Endodermal cell (in vitro differentiated cells): ENCODE results near the gene PER2. TPM values are rescaled to one million over a fixed set of nuclear protein-coding genes. Genes with fewer than 3 reads are reported as not detected.

Source experiments
- DNase-seq: peaks from one replicate; pipeline ENCODE4 v3.0.0-alpha.2; 2017
- H3K27ac ChIP-seq: 2 replicates; pipeline ENCODE4 v1.5.1; 2013; ENCODE audit warnings: mild to moderate bottlenecking, low read depth, low read length, moderate library complexity
- H3K27me3 ChIP-seq: 2 replicates; pipeline ENCODE4 v1.6.1; 2013; ENCODE audit warnings: mild to moderate bottlenecking, low read length, moderate library complexity; ENCODE audit not compliant: insufficient read depth, control insufficient read depth, poor library complexity, severe bottlenecking
- H3K36me3 ChIP-seq: 2 replicates; pipeline ENCODE4 v1.7.0; 2013; ENCODE audit warnings: mild to moderate bottlenecking, low read length, moderate library complexity; ENCODE audit not compliant: control insufficient read depth, insufficient read depth
- H3K4me1 ChIP-seq: one replicate; pipeline ENCODE4 v1.7.0; 2013; ENCODE audit warnings: low read length; ENCODE audit not compliant: control insufficient read depth, insufficient read depth
- H3K4me3 ChIP-seq: 2 replicates; pipeline ENCODE4 v1.5.1; 2013; ENCODE audit warnings: mild to moderate bottlenecking, low read length, moderate library complexity
- H3K9ac ChIP-seq: 2 replicates; pipeline ENCODE4 v1.6.1; 2013; ENCODE audit warnings: mild to moderate bottlenecking, low read length, moderate library complexity; ENCODE audit not compliant: poor library complexity, severe bottlenecking; ENCODE audit errors: extremely low read depth
- H3K9me3 ChIP-seq: 2 replicates; pipeline ENCODE4 v1.6.1; 2013; ENCODE audit warnings: mild to moderate bottlenecking, low read length, moderate library complexity; ENCODE audit not compliant: control insufficient read depth
- H3K27ac Mint-ChIP-seq: 2 replicates; pipeline ENCODE4 v1.8.0; 2020; ENCODE audit warnings: mixed read lengths
- H3K27me3 Mint-ChIP-seq: 2 replicates; pipeline ENCODE4 v1.8.0; 2021; ENCODE audit warnings: mild to moderate bottlenecking, mixed read lengths; ENCODE audit not compliant: insufficient read depth
- H3K36me3 Mint-ChIP-seq: 2 replicates; pipeline ENCODE4 v1.8.0; 2020; ENCODE audit warnings: low read depth, mixed read lengths
- H3K4me1 Mint-ChIP-seq: 2 replicates; pipeline ENCODE4 v1.8.0; 2020; ENCODE audit warnings: mixed read lengths
- H3K4me3 Mint-ChIP-seq: 2 replicates; pipeline ENCODE4 v1.8.0; 2020; ENCODE audit warnings: mild to moderate bottlenecking, moderate library complexity, mixed read lengths
- H3K9me3 Mint-ChIP-seq: 2 replicates; pipeline ENCODE4 v1.8.0; 2020; ENCODE audit warnings: mild to moderate bottlenecking, mixed read lengths
- WGBS, 2 experiments: methylation state at CpG; one replicate each; pipeline versions ENCODE4 v1.1.5 to v1.1.7; 2013; ENCODE audit warnings: missing lambda C conversion rate in 2 of 2, mixed read lengths in 1 of 2; ENCODE audit not compliant: insufficient coverage in 1 of 2, insufficient read length in 1 of 2; 5-methylcytosine and 5-hydroxymethylcytosine counted together
- total RNA-seq, 2 donors: library from RNA; stranded (reverse); fragmentation: NEBNext Ultra II Directional in 1 of 2; extraction: Animal tissue kit (Norgen Biotek cat#: 25700) in 1 of 2; gene quantifications; 2 replicates in 1 of 2; 3 replicates in 1 of 2; pipeline ENCODE4 v1.2.1, GENCODE V29; 2021
- TF ChIP-seq, protein P1 (sequence below): fragments of 200-600 bp; sonication (generic); conservative IDR thresholded peaks from 2 replicates; pipeline ENCODE4 v1.5.0; 2021; ENCODE audit warnings: antibody characterized with exemption, mild to moderate bottlenecking

The PER2 gene
- total RNA-seq, 2 donors from 2014 or later = 9.7 to 13.5 TPM

DNA sequence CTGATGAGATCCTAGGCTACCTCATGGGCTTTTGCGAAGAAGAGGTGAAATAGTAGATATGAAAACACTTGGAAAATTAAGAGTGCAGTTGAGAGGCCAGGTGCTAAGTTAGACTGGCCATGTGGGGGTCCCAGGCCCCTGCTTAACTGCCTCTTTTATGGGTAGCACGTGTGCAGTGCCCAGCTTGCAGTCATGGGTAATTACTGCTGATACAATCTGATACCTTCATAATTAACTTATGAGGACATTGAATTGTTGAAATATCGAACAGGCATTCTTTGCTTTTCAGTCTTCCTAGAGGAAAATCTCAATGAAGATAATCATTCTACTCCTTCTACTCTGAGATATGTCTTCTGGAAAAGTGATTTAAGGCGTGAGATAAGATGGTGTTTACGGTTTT is 43.5 kb upstream of the PER2 start:
- Histone ChIP-seq H3K4me3 (no peak overlapping the region), H3K36me3 (peaks cover 55% of the 10 kb centered on the region)
- H3K36me3 Mint-ChIP-seq = peaks cover 45% of the 10 kb centered on the region

DNA sequence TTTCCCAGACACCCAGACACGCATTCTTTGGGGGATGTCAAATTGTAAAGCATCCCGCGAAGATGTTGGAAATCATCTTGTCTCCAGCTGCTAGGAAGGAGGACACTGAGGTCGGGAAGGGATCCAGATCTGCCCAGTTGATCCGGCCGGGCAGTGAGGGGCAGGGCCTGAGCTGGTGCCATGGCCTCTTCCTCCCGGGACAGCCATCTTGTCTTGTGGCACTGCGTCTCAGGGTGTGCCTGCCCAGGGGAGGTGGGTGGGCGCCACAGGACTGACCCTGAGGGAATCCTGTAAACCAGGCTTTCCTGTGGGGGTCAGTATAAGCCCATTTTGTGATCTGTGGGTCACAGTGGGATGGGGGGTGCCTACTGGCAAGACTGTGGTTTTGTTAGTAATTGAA is 42.0 kb upstream of the PER2 start:
- Histone ChIP-seq H3K27me3 (no peaks in the 10 kb centered on the region), H3K9ac (no peak overlapping the region), H3K36me3 (peaks cover 57% of the 10 kb centered on the region), H3K4me3 (no peak overlapping the region), H3K9me3 (peaks cover 7% of the 10 kb centered on the region), H3K4me1 (no peaks in the 10 kb centered on the region), H3K27ac (no peak overlapping the region)
- H3K4me3 Mint-ChIP-seq = no peak overlapping the region
- peaks cover 5% of the 10 kb centered on the region for H3K9me3 Mint-ChIP-seq
- H3K27ac Mint-ChIP-seq = no peak overlapping the region
- 95 to 97% methylated on average over 3 to 9 of the region's 9 CpGs for WGBS, 2 experiments
- no peaks in the 10 kb centered on the region for H3K27me3 Mint-ChIP-seq
- TF ChIP-seq, protein P1, sequence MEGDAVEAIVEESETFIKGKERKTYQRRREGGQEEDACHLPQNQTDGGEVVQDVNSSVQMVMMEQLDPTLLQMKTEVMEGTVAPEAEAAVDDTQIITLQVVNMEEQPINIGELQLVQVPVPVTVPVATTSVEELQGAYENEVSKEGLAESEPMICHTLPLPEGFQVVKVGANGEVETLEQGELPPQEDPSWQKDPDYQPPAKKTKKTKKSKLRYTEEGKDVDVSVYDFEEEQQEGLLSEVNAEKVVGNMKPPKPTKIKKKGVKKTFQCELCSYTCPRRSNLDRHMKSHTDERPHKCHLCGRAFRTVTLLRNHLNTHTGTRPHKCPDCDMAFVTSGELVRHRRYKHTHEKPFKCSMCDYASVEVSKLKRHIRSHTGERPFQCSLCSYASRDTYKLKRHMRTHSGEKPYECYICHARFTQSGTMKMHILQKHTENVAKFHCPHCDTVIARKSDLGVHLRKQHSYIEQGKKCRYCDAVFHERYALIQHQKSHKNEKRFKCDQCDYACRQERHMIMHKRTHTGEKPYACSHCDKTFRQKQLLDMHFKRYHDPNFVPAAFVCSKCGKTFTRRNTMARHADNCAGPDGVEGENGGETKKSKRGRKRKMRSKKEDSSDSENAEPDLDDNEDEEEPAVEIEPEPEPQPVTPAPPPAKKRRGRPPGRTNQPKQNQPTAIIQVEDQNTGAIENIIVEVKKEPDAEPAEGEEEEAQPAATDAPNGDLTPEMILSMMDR = no peak
- DNase-seq = no peak
- H3K4me1 Mint-ChIP-seq = no peaks in the 10 kb centered on the region
- H3K36me3 Mint-ChIP-seq = peaks cover 54% of the 10 kb centered on the region

More for the DNA sequence above, 43.5 kb upstream of the PER2 start:
- no peaks in the 10 kb centered on the region for H3K27me3 Mint-ChIP-seq
- Histone ChIP-seq H3K27ac (no peak overlapping the region), H3K4me1 (no peaks in the 10 kb centered on the region), H3K9me3 (peaks cover 7% of the 10 kb centered on the region), H3K27me3 (no peaks in the 10 kb centered on the region), H3K9ac (no peak overlapping the region)
- H3K9me3 Mint-ChIP-seq = peaks cover 5% of the 10 kb centered on the region
- no peak for DNase-seq
- TF ChIP-seq, protein P1 = no peak
- H3K27ac Mint-ChIP-seq = no peak overlapping the region
- WGBS, 2 experiments = 94 to 100% methylated on average over 1 to 5 of the region's 5 CpGs
- no peaks in the 10 kb centered on the region for H3K4me1 Mint-ChIP-seq
- H3K4me3 Mint-ChIP-seq = no peak overlapping the region

DNA sequence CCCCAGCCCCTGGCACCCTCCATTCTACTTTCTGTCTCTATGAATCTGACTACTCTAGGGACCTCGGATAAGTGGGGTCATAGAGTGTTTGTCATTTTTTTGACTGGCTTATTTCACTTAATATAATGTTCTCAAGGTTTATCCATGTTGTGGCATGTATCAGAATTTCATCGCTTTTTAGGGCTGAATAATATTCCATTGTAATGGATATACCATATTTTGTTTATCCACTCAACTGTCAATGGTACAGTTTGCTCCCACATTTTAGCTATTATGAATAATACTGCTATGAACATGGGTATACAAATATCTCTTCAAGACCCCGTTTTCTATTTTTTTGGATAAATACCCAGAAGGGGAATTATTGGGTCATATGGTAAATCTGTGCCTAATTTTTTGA is 39.3 kb upstream of the PER2 start:
- H3K4me1 Mint-ChIP-seq = no peaks in the 10 kb centered on the region
- H3K36me3 Mint-ChIP-seq = peaks cover 54% of the 10 kb centered on the region
- no peak overlapping the region for H3K4me3 Mint-ChIP-seq
- Histone ChIP-seq H3K27ac (no peak overlapping the region), H3K9ac (no peak overlapping the region), H3K4me3 (no peak overlapping the region), H3K27me3 (no peaks in the 10 kb centered on the region), H3K4me1 (no peaks in the 10 kb centered on the region), H3K9me3 (peaks cover 7% of the 10 kb centered on the region), H3K36me3 (peaks cover 56% of the 10 kb centered on the region)
- DNase-seq = no peak
- WGBS, 2 experiments = 100% methylated on average over 1 to 2 of the region's 3 CpGs
- H3K9me3 Mint-ChIP-seq = peaks cover 5% of the 10 kb centered on the region
- TF ChIP-seq, protein P1 = no peak
- no peaks in the 10 kb centered on the region for H3K27me3 Mint-ChIP-seq
- H3K27ac Mint-ChIP-seq = no peak overlapping the region
